OCI-LY7 (cell line): ENCODE results near the gene AUTS2. TPM values are rescaled to one million over a fixed set of nuclear protein-coding genes. Genes with fewer than 3 reads are reported as not detected.

Source experiments
- BruUV-seq: library from RNA; stranded (reverse); fragments of 400-500 nt; replicated peaks from 2 replicates; lab custom pipeline; 2021; lab: Mats Ljungman, UMichigan
- CTCF ChIA-PET: fragments of 300-600 bp; sonication (Branson Sonifier 250); formaldehyde crosslinking; loops from one replicate; lab custom pipeline; 2022; ENCODE audit warnings: antibody characterized with exemption; ENCODE audit not compliant: unreplicated experiment; lab: Charles Lee
- POLR2A ChIA-PET: fragments of 300-600 bp; sonication (Branson Sonifier 250); formaldehyde crosslinking; loops from one replicate; lab custom pipeline; 2022; ENCODE audit warnings: antibody characterized with exemption; lab: Charles Lee
- DNase-seq: peaks from one replicate; pipeline ENCODE4 v3.0.0-alpha.2; 2015; ENCODE audit warnings: low spot score
- H2AFZ ChIP-seq: fragments of 200-600 bp; sonication (generic), shearing (Covaris generic); 2 replicates; pipeline ENCODE4 v1.6.1; 2014; ENCODE audit warnings: mild to moderate bottlenecking, antibody characterized with exemption, low read length, moderate library complexity
- H3K27ac ChIP-seq: fragments of 200-600 bp; sonication (generic); 2 replicates; pipeline ENCODE4 v1.5.1; 2014; ENCODE audit warnings: mixed run types, low read depth, mild to moderate bottlenecking, moderate library complexity, low read length, inconsistent platforms; ENCODE audit not compliant: poor library complexity, severe bottlenecking
- H3K36me3 ChIP-seq: fragments of 200-600 bp; sonication (generic); 2 replicates; pipeline ENCODE4 v1.6.1; 2014; ENCODE audit warnings: mild to moderate bottlenecking, antibody characterized with exemption, low read length, moderate library complexity, mixed read lengths; ENCODE audit not compliant: insufficient read depth
- H3K4me1 ChIP-seq: fragments of 200-600 bp; sonication (generic); 2 replicates; pipeline ENCODE4 v1.5.1; 2014; ENCODE audit warnings: mild to moderate bottlenecking, low read length; ENCODE audit not compliant: insufficient read depth, poor library complexity, severe bottlenecking
- H3K4me2 ChIP-seq: fragments of 200-600 bp; sonication (generic); 2 replicates; pipeline ENCODE4 v1.6.1; 2014; ENCODE audit warnings: mild to moderate bottlenecking, low read length
- H3K4me3 ChIP-seq: fragments of 200-600 bp; sonication (generic); 2 replicates; pipeline ENCODE4 v1.5.1; 2014; ENCODE audit warnings: mild to moderate bottlenecking, low read depth, low read length; ENCODE audit not compliant: poor library complexity, severe bottlenecking
- H3K79me2 ChIP-seq: fragments of 200-600 bp; sonication (generic); 2 replicates; pipeline ENCODE4 v1.6.1; 2016; ENCODE audit warnings: low read depth, mild to moderate bottlenecking, low read length, moderate library complexity, mixed read lengths; ENCODE audit not compliant: insufficient read depth
- H3K9me2 ChIP-seq: fragments of 200-600 bp; sonication (generic); 2 replicates; pipeline ENCODE4 v1.6.1; 2016; ENCODE audit warnings: mild to moderate bottlenecking, low read length, mixed read lengths; ENCODE audit not compliant: insufficient read depth
- H3K9me3 ChIP-seq: fragments of 200-600 bp; sonication (generic); 2 replicates; pipeline ENCODE4 v1.6.1; 2014; ENCODE audit warnings: mild to moderate bottlenecking, mixed run types, low read length, mixed read lengths
- H4K20me1 ChIP-seq: fragments of 200-600 bp; sonication (generic); 2 replicates; pipeline ENCODE4 v1.6.1; 2014; ENCODE audit warnings: mild to moderate bottlenecking, antibody characterized with exemption, low read length, moderate library complexity, mixed read lengths; ENCODE audit not compliant: insufficient read depth
- EZH2phosphoT487 ChIP-seq: fragments of 200-600 bp; sonication (generic); IDR thresholded peaks from 2 replicates; pipeline ENCODE4 v1.6.1; 2018; ENCODE audit warnings: low read depth, borderline replicate concordance, mild to moderate bottlenecking, mixed run types, antibody characterized with exemption, low read length, moderate library complexity, mixed read lengths
- intact Hi-C: fragments of 100-400 bp; cut with micrococcal nuclease; formaldehyde crosslinking; loops from one replicate; pipeline ENCODE4 v1.10.0; 2022; ENCODE audit not compliant: unreplicated experiment
- total RNA-seq, 2 experiments: library from RNA; depleted of rRNA in 1 of 2; stranded (reverse); fragments of >200 nt in 1 of 2; shearing (Covaris generic) in 1 of 2; gene quantifications; 2 replicates each; pipeline ENCODE4 v1.2.3, GENCODE V29; 2014 to 2022
- TF ChIP-seq, protein P1 (sequence below): fragments of 200-600 bp; sonication (generic); conservative IDR thresholded peaks from 2 replicates; pipeline ENCODE4 v1.5.1; 2014; ENCODE audit warnings: mild to moderate bottlenecking, antibody characterized with exemption, low read length, moderate library complexity, mixed read lengths

The AUTS2 gene
- total RNA-seq, 2 experiments from 2014 or later, result 37.9 to 78.5 TPM

DNA sequence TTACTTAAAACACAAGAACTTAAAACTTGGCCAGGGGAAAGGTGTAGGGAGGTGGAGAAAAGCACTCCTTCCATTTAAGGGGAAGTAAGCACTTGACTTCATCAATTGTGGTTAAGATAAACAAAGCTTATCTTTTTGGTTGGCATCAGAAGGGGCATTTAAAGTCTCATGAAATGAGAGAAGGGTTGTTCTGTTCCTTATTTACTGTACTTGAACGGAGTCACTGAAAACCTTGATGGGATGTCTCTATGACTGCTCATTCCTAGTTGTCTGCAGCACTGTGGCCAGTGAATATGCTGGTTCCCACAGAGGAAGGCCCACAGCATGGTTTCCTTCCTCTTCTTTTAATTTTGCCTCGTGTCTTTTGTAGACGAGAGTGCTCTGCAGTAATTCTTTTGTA is 229.3 kb downstream of the AUTS2 start:
- DNase-seq, result peak; percentile 51
- H3K9me2 ChIP-seq, result no peaks in the 10 kb centered on the region
- H2AFZ ChIP-seq, result no peak overlapping the region
- H3K36me3 ChIP-seq, result peaks cover 10% of the 10 kb centered on the region
- H3K4me2 ChIP-seq, result peak overlapping the region; percentile 95
- peaks cover 1% of the 10 kb centered on the region; the same call in 1 of the 2 replicates for H4K20me1 ChIP-seq
- H3K4me3 ChIP-seq, result peak overlapping the region; percentile 69
- ChIA-PET CTCF (interaction anchor here (1.2 kb wide), 1 partner anchor 10 kb away, joined by 6 read pairs; no protein-coding TSS in a partner anchor), POLR2A (interaction anchor here (0.6 to 14.1 kb wide), 7 partner anchors 9 to 215 kb away, joined by 3 to 162 read pairs (median 4); no protein-coding TSS in a partner anchor)
- H3K79me2 ChIP-seq, result peaks cover 45% of the 10 kb centered on the region
- BruUV-seq, result no TSS peak
- peaks cover 6% of the 10 kb centered on the region; the same call in 1 of the 2 replicates for H3K9me3 ChIP-seq
- intact Hi-C loops, result loop anchor here (2.0 to 10.0 kb wide), 5 partner anchors 105 to 867 kb away; no protein-coding TSS in a partner anchor
- peak overlapping the region; percentile 99 for H3K27ac ChIP-seq
- peaks cover 54% of the 10 kb centered on the region for H3K4me1 ChIP-seq
- TF ChIP-seq, protein P1, sequence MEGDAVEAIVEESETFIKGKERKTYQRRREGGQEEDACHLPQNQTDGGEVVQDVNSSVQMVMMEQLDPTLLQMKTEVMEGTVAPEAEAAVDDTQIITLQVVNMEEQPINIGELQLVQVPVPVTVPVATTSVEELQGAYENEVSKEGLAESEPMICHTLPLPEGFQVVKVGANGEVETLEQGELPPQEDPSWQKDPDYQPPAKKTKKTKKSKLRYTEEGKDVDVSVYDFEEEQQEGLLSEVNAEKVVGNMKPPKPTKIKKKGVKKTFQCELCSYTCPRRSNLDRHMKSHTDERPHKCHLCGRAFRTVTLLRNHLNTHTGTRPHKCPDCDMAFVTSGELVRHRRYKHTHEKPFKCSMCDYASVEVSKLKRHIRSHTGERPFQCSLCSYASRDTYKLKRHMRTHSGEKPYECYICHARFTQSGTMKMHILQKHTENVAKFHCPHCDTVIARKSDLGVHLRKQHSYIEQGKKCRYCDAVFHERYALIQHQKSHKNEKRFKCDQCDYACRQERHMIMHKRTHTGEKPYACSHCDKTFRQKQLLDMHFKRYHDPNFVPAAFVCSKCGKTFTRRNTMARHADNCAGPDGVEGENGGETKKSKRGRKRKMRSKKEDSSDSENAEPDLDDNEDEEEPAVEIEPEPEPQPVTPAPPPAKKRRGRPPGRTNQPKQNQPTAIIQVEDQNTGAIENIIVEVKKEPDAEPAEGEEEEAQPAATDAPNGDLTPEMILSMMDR, result no peak
- TF ChIP-seq EZH2phosphoT487, result no peak

DNA sequence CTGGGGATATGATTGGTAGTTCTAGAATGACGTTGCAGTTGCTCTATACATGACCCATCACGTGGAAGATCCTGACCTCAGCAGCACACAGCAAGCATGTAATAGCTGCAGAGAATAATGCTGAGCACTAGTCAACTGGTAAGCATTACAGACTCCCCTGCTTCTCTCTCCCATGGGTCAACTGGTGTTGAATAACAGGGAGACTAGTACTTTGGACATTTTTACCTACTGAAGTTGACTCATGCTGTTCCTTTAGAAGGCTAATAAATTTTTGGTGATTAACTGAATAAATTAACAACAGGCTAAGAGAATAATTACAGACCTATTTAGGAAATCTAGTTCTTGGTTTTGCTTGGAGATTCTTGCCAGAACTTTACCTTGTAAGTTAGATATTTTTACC is 234.1 kb downstream of the AUTS2 start:
- ChIA-PET CTCF (no interaction called here), POLR2A (interaction anchor here (1.2 kb wide), 1 partner anchor 9 kb away, joined by 3 read pairs; no protein-coding TSS in a partner anchor)
- peaks cover 5% of the 10 kb centered on the region; the same call in 1 of the 2 replicates for H4K20me1 ChIP-seq
- no TSS peak for BruUV-seq
- no peak overlapping the region for H2AFZ ChIP-seq
- DNase-seq, result no peak
- peaks cover 21% of the 10 kb centered on the region for H3K4me1 ChIP-seq
- H3K4me3 ChIP-seq, result no peak overlapping the region
- H3K36me3 ChIP-seq, result peaks cover 10% of the 10 kb centered on the region
- intact Hi-C loops, result no loop called here
- no peak overlapping the region for H3K4me2 ChIP-seq
- no peaks in the 10 kb centered on the region for H3K9me2 ChIP-seq
- H3K9me3 ChIP-seq, result peaks cover 6% of the 10 kb centered on the region; the same call in 1 of the 2 replicates
- H3K27ac ChIP-seq, result no peak overlapping the region
- peaks cover 19% of the 10 kb centered on the region for H3K79me2 ChIP-seq
- TF ChIP-seq EZH2phosphoT487, result no peak
- TF ChIP-seq, protein P1, result no peak

DNA sequence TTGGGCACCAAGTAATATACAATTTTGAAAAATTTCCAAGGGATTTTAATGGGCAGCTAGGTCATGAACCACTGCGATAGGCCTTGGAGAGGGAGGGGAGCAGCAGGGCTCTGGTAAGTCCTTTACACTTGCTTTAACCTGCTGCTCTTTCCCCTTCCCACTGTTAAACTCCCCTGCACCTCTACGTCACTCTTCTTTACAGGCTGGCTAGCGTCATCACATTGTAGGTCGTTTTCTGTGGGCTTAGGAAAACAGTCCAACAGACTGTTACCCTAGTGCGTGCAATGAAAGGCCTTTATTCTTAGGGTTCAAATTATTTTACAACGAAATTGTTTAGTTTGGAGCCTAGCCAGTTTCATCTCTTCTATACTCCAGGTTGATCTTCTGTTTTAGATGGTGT is 235.7 kb downstream of the AUTS2 start:
- Histone ChIP-seq H3K9me2 (no peaks in the 10 kb centered on the region), H3K27ac (no peak overlapping the region), H4K20me1 (peaks cover 5% of the 10 kb centered on the region; the same call in 1 of the 2 replicates), H2AFZ (no peak overlapping the region), H3K4me2 (no peak overlapping the region), H3K9me3 (no peaks in the 10 kb centered on the region), H3K79me2 (peaks cover 16% of the 10 kb centered on the region), H3K36me3 (no peaks in the 10 kb centered on the region; the same call in 1 of the 2 replicates), H3K4me1 (peaks cover 27% of the 10 kb centered on the region), H3K4me3 (no peak overlapping the region)
- ChIA-PET CTCF (no interaction called here), POLR2A (interaction anchor here (0.7 kb wide), 1 partner anchor 240 kb away, joined by 3 read pairs; no protein-coding TSS in a partner anchor)
- intact Hi-C loops, result no loop called here
- no TSS peak for BruUV-seq
- TF ChIP-seq EZH2phosphoT487, result no peak
- TF ChIP-seq, protein P1, result no peak
- DNase-seq, result no peak
